GM18498 (cell line): ENCODE results near the gene PRPH2.
A peak's percentile ranks its signal among the peaks of the same experiment; 100 is the strongest.
"Not testable (repeated sequence)": the region's sequence is repeated elsewhere in the genome, so short reads cannot be mapped to it uniquely, and the experiment has no call there.

Source experiments
- ATAC-seq: cut with Tn5 transposase; IDR thresholded peaks from one replicate; pipeline ENCODE4 v1.9.1; 2021; ENCODE audit warnings: mild to moderate bottlenecking, moderate library complexity; ENCODE audit not compliant: unreplicated experiment

PRPH2 gene

DNA sequence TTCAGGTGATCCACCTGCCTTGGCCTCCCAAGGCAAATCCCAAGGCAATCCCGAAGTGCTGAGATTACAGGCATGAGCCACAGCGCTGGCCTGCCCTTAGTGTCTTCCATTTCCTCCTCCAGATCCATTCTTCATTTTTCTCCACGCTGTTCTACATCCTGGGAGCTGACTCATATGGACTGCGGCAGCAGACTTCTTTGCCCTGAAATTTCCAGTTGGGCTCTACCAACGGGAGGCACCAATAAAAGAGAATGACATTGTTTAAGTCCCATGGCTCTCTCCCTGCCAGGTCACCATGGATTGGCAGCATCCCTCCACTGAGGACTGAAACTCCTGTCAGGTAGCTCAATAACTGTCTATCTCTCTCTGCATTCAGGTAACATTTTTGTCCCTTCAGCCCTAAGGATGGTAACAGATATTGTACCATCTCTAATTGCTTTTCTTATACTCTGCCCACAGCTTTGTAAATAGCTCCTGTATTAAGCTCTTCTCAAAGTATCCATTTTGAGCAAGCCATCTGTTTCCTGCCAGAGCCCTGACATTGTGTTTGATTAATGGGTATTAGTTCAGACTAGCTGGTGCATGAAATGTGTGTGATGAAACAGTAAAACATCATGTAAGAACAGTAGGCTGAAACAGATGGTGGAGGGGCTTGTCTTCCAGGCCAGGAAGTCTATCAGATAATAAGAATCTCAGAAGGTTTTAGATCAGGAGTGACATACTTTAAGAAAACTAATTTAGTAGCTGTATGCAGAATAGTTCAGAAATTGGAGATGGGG is 19.9 kb upstream of the PRPH2 start:
- no peak for ATAC-seq

DNA sequence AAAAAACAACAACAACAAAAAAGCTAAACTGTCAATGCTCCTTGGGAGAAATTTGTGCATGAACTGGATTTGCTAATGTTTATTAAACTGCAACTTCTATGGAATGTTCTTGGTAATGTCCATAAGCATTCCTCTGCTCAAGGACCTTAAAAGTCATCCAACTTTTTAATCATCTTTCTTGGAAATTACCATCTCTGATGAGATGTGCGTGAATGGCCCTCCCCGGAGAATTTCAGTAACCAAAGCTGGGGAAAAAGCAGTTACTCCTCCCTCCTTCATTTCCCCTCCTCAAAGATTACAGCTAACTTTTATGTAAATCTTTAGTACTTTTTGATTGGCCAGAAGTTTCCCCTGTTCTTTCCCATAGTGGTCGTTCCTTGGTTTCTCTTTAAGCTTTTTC is 18.3 kb upstream of the PRPH2 start:
- ATAC-seq: no peak

DNA sequence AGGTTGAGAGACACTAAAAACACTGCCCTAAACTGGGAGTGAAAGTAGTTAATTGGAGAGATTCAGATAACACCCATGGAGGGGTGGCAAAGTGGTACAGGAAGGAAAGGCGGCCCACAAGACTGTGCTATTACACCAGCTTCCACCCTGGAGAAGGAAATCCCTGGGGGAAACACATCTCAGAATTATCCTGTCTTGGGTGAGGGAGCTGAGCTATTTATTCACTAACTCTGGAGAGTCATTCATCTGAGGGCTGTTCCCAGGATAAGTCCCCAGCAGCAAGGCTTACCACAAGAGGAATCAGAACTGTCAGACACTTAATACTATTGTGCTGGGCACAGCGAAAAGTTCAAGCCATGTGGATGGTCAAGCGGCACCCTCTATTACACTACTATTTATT is 13.6 kb upstream of the PRPH2 start:
- no peak for ATAC-seq

DNA sequence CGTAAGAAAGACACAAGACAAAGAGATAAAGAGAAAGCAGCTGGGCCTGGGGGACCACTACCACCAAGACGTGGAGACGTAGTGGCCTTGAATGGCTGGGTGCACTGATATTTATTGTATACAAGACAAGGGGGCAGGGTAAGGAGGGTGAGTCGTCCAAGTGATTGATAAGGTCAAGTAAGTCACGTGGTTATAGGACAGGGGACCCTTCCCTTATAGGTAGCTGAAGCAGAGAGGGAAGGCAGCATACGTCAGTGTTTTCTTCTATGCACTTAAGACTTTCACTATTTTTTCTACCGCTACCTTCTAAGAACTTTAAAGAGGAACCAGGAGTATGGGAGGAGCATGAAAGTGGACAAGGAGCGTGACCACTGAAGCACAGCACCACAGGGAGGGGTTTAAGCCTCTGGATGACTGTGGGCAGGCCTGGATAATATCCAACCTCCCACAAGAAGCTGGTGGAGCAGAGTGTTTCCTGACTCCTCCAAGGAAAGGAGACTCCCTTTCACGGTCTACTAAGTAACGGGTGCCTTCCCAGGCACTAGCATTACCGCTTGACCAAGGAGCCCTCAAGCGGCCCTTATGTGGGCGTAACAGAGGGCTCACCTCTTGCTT is 11.6 kb upstream of the PRPH2 start:
- not testable (repeated sequence) for ATAC-seq

DNA sequence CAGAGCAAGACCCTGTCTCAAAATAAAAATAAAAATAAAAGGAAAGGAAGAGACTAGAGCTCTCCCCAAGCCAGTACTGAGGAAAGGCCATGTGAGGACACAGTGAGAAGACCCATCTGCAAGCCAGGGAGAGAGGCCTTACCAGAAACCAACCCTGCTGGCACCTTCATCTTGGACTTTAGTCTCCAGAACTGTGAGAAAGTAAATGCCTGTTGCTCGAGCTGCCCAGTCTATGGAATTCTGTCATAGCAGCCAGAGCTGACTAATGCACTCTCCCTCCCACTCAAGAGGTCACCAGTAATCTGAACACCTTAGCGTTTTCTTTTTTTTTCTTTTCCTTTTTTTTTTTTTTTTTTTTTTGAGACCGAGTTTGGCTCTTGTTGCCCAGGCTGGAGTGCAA is 7.3 kb upstream of the PRPH2 start:
- ATAC-seq: no peak

DNA sequence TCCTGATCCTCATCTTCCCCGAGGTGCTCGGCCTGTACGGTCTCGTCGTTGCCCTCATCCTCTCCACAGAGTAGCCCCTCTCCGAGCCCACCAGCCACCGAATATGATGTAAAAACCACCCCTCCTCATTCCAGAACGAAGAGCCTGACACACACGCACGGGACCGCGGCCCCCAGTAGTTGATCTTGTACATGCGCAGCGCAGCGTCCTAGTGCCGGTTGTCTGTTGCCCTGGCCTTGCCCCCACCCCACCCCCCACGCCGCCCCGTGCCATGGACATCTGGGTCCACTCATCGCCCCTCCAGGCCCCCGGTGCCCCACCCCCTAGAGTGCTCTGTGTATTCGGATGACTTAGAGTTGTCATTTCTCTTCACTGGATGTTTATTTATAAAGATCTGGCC is 5.2 kb upstream of the PRPH2 start:
- no peak for ATAC-seq

DNA sequence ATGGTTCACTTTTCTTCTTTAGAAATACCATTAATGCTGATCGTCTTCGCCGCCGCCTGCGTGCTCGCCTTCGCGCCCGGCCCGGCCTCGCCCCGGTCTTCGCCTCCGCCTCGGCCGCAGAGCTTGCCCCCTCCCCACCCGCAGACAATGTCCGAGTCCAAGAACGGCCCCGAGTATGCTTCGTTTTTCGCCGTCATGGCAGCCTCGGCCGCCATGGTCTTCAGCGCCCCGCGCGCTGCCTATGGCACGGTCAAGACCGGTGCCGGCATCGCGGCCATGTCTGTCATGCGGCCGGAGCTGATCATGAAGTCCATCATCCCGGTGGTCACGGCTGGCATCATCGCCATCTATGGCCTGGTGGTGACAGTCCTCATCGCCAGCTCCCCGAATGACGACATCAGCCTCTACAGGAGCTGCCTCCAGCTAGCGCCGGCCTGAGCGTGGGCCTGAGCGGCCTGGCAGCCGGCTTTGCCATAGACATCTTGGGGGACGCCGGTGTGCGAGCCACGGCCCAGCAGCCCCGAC is 4.8 kb upstream of the PRPH2 start:
- peak; percentile 25 for ATAC-seq

DNA sequence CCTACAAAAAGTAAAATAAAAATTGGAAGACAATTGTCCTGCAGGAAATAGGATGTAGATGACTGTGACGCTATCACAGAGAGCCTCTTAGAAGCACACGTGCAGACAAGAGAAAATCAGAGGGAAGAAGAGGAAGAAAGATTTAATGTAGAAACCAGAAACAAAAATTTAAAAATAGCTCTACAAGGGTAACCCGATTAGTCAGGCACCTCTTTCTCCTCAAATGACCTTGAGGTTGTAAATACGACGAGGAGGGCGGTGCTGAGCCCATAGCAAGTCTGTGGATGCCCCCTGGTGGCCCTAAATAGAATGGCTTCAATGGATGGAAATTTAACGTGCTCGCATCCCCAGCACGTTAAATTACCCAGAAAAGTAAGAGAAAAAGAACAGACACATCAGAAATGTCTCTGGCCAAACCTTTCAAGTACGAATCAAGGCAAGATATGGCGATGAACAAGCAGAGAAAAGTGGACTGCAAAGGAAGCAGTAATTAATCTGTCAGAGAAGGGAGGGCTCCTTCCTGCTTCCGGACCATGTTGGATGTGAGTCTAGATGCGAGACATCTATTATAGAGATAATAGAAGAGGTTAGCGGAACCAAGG is 4.2 kb upstream of the PRPH2 start:
- peak; percentile 78 for ATAC-seq

DNA sequence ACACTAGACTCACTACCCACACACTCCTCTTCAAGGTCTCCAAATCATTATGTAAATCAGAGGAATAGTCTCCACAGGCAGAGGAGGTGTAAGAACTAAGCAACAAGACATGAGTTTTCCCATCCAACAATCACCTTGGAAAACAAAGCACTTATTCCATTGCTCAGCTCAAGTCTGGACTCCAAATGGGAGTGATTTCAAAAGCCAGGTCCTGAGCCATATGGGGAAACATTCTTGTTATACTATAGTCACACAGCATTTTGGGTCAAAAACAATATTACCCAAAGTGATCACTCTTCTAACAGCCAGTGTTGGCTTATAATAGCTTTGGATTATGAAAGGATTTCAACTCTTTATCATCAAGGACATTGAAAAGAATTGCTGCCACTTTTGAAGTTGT is 3.6 kb upstream of the PRPH2 start:
- ATAC-seq: no peak

DNA sequence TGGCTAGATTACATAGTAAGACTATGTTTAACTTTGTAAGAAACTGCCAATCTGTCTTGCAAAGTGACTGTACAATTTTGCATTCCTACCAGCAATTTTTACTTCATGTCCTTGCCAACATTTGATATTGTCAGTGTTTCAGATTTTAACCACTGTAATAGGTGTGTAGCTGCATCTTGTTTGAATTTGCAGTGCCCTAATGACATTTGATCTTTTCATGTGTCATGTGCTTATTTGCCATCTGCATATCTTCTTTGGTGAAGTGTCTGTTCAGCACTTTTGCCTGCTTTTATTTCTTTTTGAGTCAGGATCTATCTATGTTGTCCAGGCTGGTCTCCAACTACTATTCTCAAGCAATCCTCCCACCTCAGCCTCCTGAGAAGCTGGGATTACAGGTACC is 2.4 kb upstream of the PRPH2 start:
- no peak for ATAC-seq

DNA sequence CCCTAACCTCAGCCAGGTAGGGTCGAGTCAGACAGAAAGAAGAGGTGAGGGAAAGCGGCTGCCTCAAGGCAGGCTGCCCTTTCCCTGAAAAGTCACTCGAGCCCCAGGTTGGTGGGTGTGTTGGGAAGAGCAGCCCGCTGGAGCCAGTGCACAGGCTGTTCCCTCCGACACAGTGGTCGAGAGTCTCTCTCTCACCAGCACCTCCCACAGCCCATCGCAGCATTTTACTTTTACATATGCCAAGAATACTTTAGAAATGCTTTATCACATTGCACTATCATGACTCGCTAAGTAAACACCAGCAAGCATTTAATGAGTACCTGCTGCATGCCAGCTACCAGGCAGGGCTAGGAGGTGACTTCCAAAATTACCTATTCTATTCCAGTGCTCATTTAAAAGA is 1.7 kb downstream of the PRPH2 start:
- ATAC-seq: no peak

DNA sequence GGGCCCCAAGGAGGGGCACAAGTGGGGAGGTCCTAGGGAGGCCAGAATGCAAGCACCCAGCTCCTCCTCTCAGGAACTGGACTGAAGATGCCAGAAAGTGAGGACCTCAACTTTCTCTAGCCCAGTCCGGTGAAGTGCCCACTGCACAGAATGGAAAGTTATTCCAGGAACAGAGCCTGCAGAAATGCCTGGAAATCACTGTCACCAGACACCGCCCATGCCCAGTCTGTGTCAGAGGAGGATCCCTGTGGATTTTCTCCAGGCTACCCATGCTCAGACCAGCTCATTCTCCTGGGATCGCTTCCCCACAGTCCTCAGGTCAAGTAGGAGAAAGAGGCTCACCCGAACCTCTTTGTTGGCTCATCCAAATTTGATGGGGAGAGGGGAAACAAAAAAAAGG is 6.5 kb downstream of the PRPH2 start:
- ATAC-seq: no peak

DNA sequence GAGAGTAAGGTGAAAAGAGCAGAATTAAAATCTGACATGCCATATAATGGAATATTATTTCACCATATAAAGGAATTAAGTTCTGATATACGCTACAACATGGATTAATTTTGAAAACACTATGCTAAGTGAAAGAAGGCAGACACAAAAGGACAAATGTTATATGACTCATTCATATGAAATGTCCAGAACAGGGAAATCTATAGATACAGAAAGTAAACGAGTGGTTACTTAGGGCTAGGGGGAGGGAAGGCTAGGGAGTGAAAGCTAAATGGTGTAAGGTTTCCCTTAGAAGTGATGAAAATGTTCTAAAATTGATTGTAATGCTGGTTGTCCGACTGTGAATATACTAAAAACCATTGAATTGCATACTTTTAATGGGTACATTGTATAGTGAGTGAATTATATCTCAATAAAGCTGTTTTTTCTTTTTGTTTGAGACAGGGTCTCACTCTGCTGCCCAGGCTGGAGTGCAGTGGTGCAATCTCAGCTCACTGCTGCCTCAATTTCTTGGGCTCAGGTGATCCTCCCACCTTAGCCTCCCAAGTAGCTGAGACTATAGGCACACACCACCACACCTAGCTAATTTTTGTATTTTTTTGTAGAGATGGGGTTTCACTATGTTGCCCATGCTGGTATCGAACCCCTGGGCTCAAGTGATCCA is 8.2 kb downstream of the PRPH2 start:
- no peak for ATAC-seq

DNA sequence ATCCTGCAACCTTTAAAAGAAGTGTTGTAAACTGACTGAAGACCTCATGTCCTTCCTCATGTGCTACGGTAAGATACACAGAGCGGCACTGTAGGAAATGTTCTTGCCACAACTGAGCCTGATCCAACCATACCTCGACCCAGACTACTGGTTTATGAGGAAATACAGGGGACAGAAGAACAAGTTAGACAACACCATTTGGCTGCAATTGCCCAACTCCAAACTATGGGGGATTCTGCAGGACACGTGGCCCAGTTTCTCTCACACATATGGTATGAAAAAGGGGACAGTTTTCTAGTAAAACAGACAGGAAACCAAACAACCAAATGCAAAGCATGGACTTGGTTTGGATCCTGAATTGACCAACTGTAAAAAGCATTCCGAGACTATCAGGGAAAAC is 10.5 kb downstream of the PRPH2 start:
- ATAC-seq: no peak

DNA sequence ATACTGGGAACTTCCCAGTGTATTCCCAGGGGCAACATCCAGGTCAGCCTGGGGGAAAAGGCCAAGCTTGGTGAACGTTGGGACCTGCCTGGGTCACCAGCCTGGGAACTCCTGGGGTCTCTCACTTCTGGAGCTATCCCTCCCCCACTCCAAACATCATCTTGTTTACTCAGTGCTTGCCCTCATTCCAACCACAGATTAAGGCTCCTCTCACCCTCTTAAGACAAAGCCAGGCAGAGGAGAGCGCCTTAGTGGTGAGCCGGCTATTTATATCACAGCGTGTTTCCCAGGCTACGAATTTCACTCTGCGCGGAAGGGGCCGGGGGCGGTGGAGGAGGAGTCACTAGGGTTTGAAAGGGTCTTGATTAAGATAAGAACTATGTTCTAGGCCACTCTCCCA is 12.1 kb downstream of the PRPH2 start:
- no peak for ATAC-seq

DNA sequence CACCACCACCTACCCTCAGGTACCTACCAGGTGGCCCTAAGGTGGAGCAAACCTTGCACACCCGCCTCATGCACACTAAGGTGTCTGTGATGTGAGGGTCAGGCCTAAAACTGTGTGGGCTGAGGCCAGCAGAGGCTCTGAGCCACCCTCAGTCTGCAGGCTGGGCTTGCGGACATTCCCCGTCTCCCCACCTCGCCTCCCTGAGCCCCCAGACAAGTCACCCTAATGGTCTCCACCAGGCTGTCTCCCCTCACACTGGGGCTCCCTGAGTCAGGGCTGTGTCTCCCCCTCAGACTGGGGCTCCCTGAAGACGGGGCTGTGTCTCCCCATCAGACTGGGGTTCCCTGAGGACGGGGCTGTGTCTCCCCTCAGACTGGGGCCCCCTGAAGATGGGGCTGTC is 12.5 kb downstream of the PRPH2 start:
- ATAC-seq: no peak

DNA sequence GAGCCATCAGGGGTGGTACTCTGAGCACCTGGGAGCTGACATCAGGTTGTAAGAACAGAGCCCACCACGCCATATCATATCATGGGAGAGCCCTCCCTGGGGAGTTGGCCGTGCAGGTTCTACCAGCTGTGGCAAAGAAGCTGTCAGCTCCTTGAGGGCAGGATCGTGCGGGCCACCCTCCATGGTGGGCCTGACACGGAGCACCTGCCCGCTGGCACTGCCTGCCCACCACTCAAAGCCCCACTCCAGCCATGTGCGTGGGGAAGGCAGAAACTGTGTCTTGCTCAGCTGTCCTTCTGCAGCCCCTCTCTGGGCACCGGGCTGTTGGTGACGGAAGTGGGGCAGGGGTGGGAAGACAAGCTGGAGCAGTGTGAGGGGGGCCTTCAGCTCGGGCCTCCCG is 14.3 kb downstream of the PRPH2 start:
- no peak for ATAC-seq

DNA sequence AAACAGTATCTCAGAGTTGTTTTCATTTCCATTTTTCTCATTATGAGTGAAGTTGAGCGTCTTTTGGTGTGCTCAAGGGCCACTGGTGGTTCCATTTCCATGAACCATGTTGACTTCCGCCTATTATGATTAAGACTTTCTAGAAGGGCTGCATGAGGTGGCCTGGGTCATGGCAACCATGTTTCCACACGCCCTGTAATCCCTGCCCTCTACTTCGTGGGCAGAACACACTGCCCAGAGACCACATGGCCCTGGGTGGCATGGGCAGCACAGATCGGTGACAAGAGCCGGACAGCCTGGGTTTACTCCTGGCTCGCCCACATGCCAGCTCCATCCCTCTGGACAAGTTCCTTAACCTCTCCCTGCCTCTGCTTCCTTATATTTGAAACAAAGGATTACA is 14.8 kb downstream of the PRPH2 start:
- ATAC-seq: no peak

DNA sequence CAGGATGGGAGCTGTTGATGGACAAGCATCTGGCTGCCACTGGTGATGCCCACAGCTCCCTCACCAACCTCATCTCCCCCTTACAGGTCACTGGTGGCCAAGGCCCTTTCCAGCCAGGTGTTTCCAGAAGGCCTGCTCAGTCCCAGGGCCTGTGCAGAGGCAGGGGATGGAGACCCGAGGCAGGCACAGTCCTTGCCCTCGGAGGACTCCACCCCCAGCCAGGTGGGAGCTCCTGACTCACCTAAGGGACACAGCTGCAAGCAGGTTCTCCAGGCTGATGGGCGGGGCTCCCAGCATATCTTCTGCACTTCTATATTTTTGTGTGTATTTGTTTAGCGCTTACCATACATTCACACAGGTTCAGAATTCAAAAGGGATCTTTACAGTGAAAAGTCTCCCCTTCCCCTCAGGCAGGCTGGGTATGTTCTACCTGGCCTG is 17.4 kb downstream of the PRPH2 start:
- no peak for ATAC-seq

DNA sequence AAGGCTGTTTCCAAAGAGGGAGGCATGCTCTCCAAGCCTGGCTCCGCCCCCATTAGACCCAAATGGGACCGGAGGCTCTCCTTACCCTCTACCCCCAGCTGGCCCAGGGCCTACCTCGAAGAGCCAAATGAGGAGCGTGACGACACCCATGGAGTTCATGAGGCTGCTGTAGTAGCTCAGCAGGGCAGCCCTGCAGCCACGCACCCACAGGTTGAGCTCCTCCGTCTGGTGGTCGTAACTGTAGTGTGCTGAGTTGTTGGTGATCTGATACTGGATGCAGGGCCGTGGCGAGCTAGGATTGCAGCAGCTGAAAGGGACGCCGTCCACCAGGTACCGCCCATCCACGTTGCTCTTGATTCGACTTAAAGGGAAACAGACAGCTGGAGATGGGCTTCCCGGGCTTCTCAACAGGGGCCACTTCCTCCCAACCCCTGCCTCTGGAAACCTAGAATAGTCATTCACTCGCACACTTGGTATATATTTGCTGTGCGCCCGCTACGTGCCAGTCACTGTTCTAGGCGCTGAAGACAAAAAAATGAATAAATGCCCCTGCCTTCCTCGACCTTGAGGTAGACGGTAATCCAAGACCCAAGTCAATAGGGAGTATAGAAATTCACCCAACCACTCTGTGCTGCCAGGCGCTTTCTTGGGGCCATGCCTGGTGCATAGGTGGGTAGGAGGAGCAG is 18.0 kb downstream of the PRPH2 start:
- no peak for ATAC-seq

DNA sequence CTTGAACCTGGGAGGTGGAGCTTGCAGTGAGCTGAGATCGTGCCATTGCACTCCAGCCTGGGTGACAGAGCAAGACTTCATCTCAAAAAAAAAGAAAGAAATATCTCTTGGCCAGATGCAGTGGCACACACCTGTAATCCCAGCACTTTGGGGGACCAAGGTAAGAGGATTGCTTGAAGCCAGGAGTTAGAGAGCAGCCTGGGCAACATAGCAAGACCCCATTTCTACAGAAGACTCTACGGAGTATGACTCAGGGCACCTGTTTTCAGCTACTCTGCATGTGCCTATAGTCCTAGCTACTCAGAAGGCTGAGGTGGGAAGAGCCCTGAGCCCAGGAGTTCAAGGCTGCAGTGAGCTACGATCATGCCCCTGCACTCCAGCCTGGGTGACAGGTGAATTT is 19.6 kb downstream of the PRPH2 start:
- ATAC-seq: not testable (repeated sequence)
